PFSK-1 (cell line): ENCODE results near the gene LIMS1.

Experiments used
- FOXP2 ChIP-seq: optimal IDR thresholded peaks from 2 replicates; pipeline ENCODE3; 2011; ENCODE audit warnings: borderline replicate concordance, control low read depth, inconsistent platforms; ENCODE audit not compliant: insufficient read depth; ENCODE audit errors: extremely low read length, extremely low read depth
- POLR2AphosphoS5 ChIP-seq: IDR thresholded peaks from 2 replicates; pipeline ENCODE4 v1.6.1; 2012; ENCODE audit warnings: low read depth, mild to moderate bottlenecking, control low read depth, low read length, moderate library complexity
- REST ChIP-seq, 2 experiments: IDR thresholded peaks; 2 replicates each; pipeline versions ENCODE4 v1.6.1 to v1.8.0; 2011 to 2012; ENCODE audit warnings: low read depth in 2 of 2, low read length in 2 of 2, control low read depth in 1 of 2, inconsistent platforms in 1 of 2, mild to moderate bottlenecking in 1 of 2, moderate library complexity in 1 of 2; ENCODE audit not compliant: insufficient read depth in 1 of 2
- SIN3A ChIP-seq: IDR thresholded peaks from 2 replicates; pipeline ENCODE4 v1.6.1; 2012; ENCODE audit warnings: mild to moderate bottlenecking, low read length, moderate library complexity, borderline replicate concordance; ENCODE audit not compliant: insufficient read depth
- TAF1 ChIP-seq: IDR thresholded peaks from 2 replicates; pipeline ENCODE4 v1.6.1; 2012; ENCODE audit warnings: low read length, control low read depth, borderline replicate concordance; ENCODE audit not compliant: insufficient read depth

LIMS1 gene

DNA sequence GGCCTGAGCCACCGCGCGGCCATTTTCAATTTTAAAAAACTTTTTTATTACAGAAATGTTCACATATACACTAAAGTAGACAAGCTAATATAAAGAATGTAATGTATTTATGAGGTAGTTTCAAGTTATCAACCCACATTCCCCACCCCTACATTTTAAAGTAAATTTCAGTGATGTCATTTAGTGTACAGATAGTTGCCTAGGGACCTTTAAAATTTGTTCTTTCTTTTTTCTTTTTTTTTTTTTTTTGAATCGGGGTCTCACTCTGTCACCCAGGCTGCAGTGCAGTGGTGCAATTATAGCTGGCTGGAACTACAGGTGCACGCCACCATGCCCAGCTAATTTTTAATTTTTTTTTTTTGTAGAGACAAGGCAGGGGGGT is 2.6 kb upstream of the LIMS1 start:
- no peak for TF ChIP-seq POLR2AphosphoS5
- TF ChIP-seq FOXP2, result no peak
- TF ChIP-seq REST (IDR thresholded peaks at IDR 0.05; ENCODE audit: insufficient read depth in 1 of 2, low read depth in 2 of 2, low read length in 2 of 2), result no peak
- no peak for TF ChIP-seq SIN3A
- TF ChIP-seq TAF1, result no peak

- no peak for TF ChIP-seq SIN3A
- no peak for TF ChIP-seq REST (IDR thresholded peaks at IDR 0.05; ENCODE audit: insufficient read depth in 1 of 2, low read depth in 2 of 2, low read length in 2 of 2)
- TF ChIP-seq FOXP2, result no peak
- TF ChIP-seq POLR2AphosphoS5, result no peak
- no peak for TF ChIP-seq TAF1
Observed at GRCh38 chr2:108534584-108535356, 500 bp downstream of the LIMS1 start.

DNA sequence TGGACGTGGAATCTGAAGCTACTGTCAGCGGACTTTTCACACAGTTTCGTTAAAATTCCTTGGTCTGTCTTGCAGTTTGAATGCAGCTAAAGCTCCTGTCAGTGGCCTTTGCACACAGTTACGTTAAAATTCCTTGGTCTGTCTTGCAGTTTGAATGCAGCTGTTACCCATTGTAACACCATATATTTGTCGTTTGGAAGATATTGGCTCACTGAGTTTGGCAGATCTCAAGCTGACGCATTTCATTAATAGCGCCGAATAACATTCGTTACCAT is 1.0 kb downstream of the LIMS1 start:
- TF ChIP-seq REST (IDR thresholded peaks at IDR 0.05; ENCODE audit: insufficient read depth in 1 of 2, low read depth in 2 of 2, low read length in 2 of 2), result no peak
- no peak for TF ChIP-seq POLR2AphosphoS5

DNA sequence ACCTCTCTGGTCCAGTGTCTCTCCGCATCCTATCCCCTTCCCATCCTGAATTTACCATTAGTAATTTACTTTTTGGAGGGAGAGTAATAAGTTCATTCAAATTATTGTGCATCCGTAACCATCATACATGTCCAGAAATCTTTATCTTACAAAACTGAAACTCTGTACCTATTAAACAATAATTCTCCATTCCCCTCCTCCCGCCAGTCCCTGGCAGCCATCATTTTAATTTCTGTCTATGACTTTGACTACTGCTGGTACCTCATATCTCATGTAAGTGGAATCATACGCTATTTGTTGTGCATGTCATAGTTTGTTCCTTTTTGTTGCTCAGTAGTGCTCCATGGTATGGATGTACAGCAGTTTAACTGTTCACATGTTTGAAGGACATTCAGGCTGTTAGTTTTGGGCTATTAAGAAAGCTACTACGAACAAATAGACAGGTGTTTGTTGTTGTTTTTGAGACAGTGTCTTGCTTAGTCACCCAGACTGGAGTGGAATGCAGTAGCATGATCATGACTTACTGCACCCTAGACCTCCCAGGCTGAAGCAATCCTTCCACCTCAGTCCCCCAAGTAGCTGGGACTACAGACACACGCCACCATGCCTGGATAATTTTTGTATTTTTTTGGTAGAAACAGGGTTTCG is 2.0 kb downstream of the LIMS1 start:
- no peak for TF ChIP-seq TAF1
- no peak for TF ChIP-seq POLR2AphosphoS5
- no peak for TF ChIP-seq FOXP2
- TF ChIP-seq SIN3A, result no peak
- no peak for TF ChIP-seq REST (IDR thresholded peaks at IDR 0.05; ENCODE audit: insufficient read depth in 1 of 2, low read depth in 2 of 2, low read length in 2 of 2)
